HG02852 (cell line): Measurements from ENCODE around the gene GHRL.
"Not testable (repeated sequence)": the region's sequence is repeated elsewhere in the genome, so short reads cannot be mapped to it uniquely, and the experiment has no call there.

Source experiments
- ATAC-seq: cut with Tn5 transposase; IDR thresholded peaks from one replicate; pipeline ENCODE4 v1.9.1; 2021; ENCODE audit warnings: mild to moderate bottlenecking, moderate library complexity; ENCODE audit not compliant: unreplicated experiment

Gene GHRL

GRCh38 chr3:10300087-10300486, 7.3 kb upstream of the GHRL start:
- peak; percentile 8 for ATAC-seq

- peak; percentile 75 for ATAC-seq
These were observed 6.9 kb upstream of the GHRL start for GRCh38 chr3:10299679-10300078.

- no peak for ATAC-seq
These were observed 6.4 kb upstream of the GHRL start for GRCh38 chr3:10299175-10299574.

- not testable (repeated sequence) for ATAC-seq
These were observed 5.3 kb upstream of the GHRL start for GRCh38 chr3:10298064-10298463.

GRCh38 chr3:10294030-10294586, 1.4 kb upstream of the GHRL start:
- no peak for ATAC-seq

- no peak for ATAC-seq
These were observed 1.1 kb downstream of the GHRL start for GRCh38 chr3:10291641-10292040.

- ATAC-seq, result no peak
These were observed 2.1 kb downstream of the GHRL start for GRCh38 chr3:10290481-10291176.

- no peak for ATAC-seq
These were observed 2.9 kb downstream of the GHRL start for GRCh38 chr3:10289787-10290355.

- ATAC-seq, result no peak
These were observed 3.7 kb downstream of the GHRL start for GRCh38 chr3:10289077-10289476.

GRCh38 chr3:10288575-10288960, 4.2 kb downstream of the GHRL start:
- no peak for ATAC-seq

GRCh38 chr3:10287936-10288574, 4.7 kb downstream of the GHRL start:
- ATAC-seq, result no peak

GRCh38 chr3:10286596-10287295, 6.0 kb downstream of the GHRL start:
- no peak for ATAC-seq

GRCh38 chr3:10286133-10286524, 6.6 kb downstream of the GHRL start:
- no peak for ATAC-seq

- ATAC-seq, result no peak
These were observed 7.2 kb downstream of the GHRL start for GRCh38 chr3:10285272-10286132.

GRCh38 chr3:10284496-10284895, 8.3 kb downstream of the GHRL start:
- no peak for ATAC-seq

- ATAC-seq, result no peak
These were observed 9.1 kb downstream of the GHRL start for GRCh38 chr3:10283638-10284037.

GRCh38 chr3:10281951-10282350, 10.8 kb downstream of the GHRL start:
- ATAC-seq, result no peak

GRCh38 chr3:10280571-10280970, 12.2 kb downstream of the GHRL start:
- ATAC-seq, result no peak

GRCh38 chr3:10280177-10280529, 12.6 kb downstream of the GHRL start:
- ATAC-seq, result no peak

GRCh38 chr3:10279384-10280176, 13.2 kb downstream of the GHRL start:
- no peak for ATAC-seq
